Pericardium fibroblast (primary cell): ENCODE results near the gene NPIPB9. TPM values are rescaled to one million over a fixed set of nuclear protein-coding genes. Genes with fewer than 3 reads are reported as not detected.

Experiments used
- total RNA-seq: library from RNA; depleted of rRNA; stranded (reverse); fragments of >200 nt; gene quantifications from 2 replicates; pipeline ENCODE4 v1.2.3, GENCODE V29; 2015

NPIPB9 gene
- not detected in 2 replicates for total RNA-seq

GRCh38 chr16:28751487-28751886, at the start of gene NPIPB9:
Gene NPIPB9 (plus strand): TSS chr16:28751787.

DNA sequence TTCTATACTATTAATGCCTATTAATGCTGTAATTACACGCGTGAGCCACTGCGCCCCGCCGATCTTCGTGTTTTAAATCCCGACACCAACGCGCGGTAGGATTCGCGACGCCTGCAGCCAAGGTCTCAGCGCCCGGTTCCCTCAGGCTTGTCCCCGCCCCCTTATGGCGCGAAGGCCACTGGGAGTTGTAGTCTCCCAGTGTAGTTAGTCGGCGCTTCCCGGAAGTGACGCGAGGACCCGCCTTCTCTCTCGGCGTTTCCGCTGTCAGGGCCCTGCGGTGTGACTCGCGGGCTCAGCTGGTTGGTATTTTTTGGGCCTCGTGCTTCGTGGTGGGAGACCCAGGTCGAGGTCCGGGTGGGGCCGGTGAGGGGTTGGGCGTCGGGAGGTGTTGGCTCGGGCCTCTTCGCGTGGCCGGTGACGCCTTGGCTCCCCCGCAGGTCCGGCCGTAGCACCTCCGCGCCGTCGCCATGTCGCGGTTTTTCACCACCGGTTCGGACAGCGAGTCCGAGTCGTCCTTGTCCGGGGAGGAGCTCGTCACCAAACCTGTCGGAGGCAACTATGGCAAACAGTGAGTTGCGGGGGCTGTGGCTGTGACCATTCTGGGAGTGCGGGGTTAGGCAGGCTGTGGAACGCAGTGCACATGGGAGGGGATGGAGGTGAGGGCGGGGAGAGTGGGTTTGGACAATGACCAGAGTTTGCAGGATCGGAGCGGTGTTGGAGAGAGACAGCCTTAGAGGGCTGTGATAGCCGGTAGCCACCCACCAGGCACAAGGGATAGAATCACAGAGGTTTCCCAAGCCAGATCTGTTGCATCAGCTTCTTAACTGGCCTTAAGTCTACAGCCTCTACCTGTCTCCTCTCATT, 40.1 kb upstream of the NPIPB9 start, which contains the start of gene EIF3C:
Gene EIF3C, plus strand, starts transcription at position 245 of the 864 bp plus-strand sequence. Its CDS starts 223 bp downstream, at position 468.

Other genes with a start within 250 kb of the NPIPB9 start
- not detected in 2 replicates for gene IL27, start 245.0 kb upstream of the NPIPB9 start, total RNA-seq
- 58.2 and 72.5 TPM in 2 replicates for gene NUPR1, start 212.8 kb upstream of the NPIPB9 start, total RNA-seq
- gene SGF29, start 197.9 kb upstream of the NPIPB9 start, total RNA-seq: 14.9 and 24.1 TPM in 2 replicates
- gene SULT1A2, start 154.7 kb upstream of the NPIPB9 start, total RNA-seq: 2.8 TPM in 1 of 2 replicates, not detected in the other
- 10.6 and 47.4 TPM in 2 replicates for gene SULT1A1, start 141.7 kb upstream of the NPIPB9 start, total RNA-seq
- not detected in 2 replicates for gene NPIPB8, start 113.7 kb upstream of the NPIPB9 start, total RNA-seq
- 151 and 166 TPM in 2 replicates for gene EIF3C, start 40.3 kb upstream of the NPIPB9 start, total RNA-seq
- 48.3 and 79.2 TPM in 2 replicates for gene ATXN2L, start 71.2 kb downstream of the NPIPB9 start, total RNA-seq
- gene TUFM, start 94.6 kb downstream of the NPIPB9 start, total RNA-seq: 98.5 and 115 TPM in 2 replicates
- 20.0 and 29.2 TPM in 2 replicates for gene SH2B1, start 112.1 kb downstream of the NPIPB9 start, total RNA-seq
- gene ATP2A1, start 126.7 kb downstream of the NPIPB9 start, total RNA-seq: 0.12 and 0.17 TPM in 2 replicates
- 19.6 and 36.4 TPM in 2 replicates for gene RABEP2, start 173.5 kb downstream of the NPIPB9 start, total RNA-seq
- 2.1 TPM in 1 of 2 replicates, not detected in the other for gene CD19, start 180.2 kb downstream of the NPIPB9 start, total RNA-seq
- gene NFATC2IP, start 199.2 kb downstream of the NPIPB9 start, total RNA-seq: 8.6 and 10.7 TPM in 2 replicates
- 51.2 and 59.4 TPM in 2 replicates for gene SPNS1, start 223.0 kb downstream of the NPIPB9 start, total RNA-seq
- 0.12 and 6.7 TPM in 2 replicates for gene LAT, start 233.3 kb downstream of the NPIPB9 start, total RNA-seq